AG10803 (cell line): Measurements from ENCODE around the gene RNU7-1.

ENCODE experiments used
- DNase-seq: peaks from one replicate; pipeline ENCODE4 v3.0.0; 2010; ENCODE audit warnings: low read depth
- H3K4me3 ChIP-seq: 2 replicates; pipeline ENCODE4 v1.5.1; 2011; ENCODE audit warnings: mild to moderate bottlenecking, low read length, control low read depth
- TF ChIP-seq, protein P1 (sequence below): conservative IDR thresholded peaks from 2 replicates; pipeline ENCODE4 v1.5.1; 2011; ENCODE audit warnings: mild to moderate bottlenecking, low read length, control low read depth, inconsistent platforms

The RNU7-1 gene

DNA sequence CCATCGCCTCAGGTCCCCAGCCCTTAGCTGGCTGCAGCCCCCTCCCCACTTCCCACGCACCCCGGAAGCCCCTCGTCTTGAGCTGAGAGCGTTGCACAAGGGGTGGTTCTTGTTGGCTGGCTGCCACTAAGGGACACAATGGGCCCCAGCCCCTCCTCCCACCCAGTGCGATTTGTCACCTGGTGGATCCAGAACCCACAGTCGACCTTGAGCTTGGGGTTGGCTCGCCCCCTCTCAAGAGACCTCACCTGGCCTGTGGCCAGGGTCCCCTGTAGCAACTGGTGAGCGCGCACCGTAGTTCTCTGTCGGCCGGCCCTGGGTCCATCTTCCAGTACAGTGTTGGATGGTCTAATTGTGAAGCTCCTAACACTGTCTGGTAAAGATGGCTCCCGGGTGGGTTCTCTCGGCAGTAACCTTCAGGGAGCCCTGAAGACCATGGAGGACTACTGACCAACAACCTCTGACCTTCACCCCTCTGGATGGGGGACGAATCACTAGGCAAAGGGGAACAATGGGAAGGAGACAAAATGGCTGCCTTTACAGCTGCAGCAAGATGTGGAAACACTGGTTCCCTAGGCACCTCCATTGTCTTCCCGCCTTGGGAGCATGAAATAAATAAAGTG is 20.3 kb downstream of the RNU7-1 start:
- no peak overlapping the region for H3K4me3 ChIP-seq
- TF ChIP-seq, protein P1, sequence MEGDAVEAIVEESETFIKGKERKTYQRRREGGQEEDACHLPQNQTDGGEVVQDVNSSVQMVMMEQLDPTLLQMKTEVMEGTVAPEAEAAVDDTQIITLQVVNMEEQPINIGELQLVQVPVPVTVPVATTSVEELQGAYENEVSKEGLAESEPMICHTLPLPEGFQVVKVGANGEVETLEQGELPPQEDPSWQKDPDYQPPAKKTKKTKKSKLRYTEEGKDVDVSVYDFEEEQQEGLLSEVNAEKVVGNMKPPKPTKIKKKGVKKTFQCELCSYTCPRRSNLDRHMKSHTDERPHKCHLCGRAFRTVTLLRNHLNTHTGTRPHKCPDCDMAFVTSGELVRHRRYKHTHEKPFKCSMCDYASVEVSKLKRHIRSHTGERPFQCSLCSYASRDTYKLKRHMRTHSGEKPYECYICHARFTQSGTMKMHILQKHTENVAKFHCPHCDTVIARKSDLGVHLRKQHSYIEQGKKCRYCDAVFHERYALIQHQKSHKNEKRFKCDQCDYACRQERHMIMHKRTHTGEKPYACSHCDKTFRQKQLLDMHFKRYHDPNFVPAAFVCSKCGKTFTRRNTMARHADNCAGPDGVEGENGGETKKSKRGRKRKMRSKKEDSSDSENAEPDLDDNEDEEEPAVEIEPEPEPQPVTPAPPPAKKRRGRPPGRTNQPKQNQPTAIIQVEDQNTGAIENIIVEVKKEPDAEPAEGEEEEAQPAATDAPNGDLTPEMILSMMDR, result no peak
- DNase-seq, result no peak

DNA sequence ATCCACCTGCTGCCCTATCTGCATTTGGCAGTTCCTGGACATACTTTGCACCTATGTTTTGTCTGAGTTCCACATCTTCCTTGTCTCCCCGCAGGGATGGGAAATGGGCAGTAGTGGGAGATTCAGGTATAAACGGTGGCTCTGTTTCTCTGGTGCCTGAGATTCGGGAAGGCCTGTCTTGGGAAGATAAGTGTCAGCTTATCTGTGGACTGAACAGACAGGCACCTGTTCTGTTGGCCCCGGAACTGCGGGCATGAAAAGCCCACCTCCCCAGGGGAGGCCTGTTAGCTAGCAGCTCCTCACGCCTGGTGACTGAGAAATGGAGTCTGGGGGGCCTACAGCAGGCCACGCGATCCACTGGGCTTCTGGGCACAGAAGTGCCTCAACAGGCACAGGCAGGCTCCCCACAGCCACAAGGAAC is 21.0 kb downstream of the RNU7-1 start:
- no peak overlapping the region for H3K4me3 ChIP-seq
- DNase-seq, result no peak
- TF ChIP-seq, protein P1, result no peak

DNA sequence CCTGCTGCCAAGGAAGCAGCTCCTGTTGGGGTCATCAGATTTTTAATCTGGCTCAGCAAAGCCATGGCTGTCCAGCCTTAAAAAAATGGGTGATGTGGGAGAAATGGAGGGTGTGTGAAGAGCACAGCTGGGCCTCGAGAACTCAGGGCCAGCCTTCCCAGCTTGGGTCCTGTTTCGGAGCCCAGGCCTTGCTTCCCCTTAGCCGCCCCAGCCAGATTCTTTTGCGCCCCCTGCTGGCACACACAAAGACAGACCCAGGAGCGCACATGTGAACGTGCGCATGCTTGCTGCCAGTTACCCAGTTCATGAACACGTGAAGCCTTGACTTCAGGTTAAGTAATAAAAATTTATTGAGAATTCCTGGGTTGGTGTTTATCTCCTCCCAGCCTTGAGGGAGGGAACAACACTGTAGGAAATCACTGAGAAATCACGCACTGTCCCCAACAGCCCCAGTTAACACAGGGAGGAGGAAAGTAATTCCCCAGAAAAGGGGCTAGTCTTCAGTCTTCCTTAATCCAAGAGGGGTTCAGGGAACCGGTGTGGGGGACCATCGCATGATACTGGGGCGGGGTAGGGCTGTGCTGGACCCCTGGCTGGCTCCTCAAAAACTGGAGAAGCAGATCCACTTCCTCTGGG is 21.5 kb downstream of the RNU7-1 start:
- TF ChIP-seq, protein P1, result peak; percentile 79
- peak; percentile 85 for DNase-seq
- H3K4me3 ChIP-seq, result no peak overlapping the region

DNA sequence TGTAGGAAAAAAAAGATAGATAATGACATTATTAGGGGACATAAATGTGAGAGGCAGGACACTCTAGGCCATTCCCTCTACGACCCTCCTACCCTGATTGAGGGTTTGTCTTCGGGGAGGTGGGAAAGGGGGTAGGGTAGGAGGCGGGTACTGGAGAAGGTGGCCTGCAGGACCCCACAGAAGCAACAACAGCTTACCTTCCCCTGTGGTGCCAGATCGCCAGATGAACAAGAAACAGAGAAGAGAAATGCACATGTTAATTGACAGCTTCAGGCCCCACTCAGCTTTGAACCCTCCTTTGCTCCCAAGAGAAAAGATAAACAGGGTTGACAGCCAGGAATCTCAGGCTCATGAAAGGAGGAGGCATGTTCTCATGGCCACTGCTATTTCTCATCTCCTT is 22.1 kb downstream of the RNU7-1 start:
- H3K4me3 ChIP-seq, result no peak overlapping the region
- DNase-seq, result no peak
- TF ChIP-seq, protein P1, result no peak

DNA sequence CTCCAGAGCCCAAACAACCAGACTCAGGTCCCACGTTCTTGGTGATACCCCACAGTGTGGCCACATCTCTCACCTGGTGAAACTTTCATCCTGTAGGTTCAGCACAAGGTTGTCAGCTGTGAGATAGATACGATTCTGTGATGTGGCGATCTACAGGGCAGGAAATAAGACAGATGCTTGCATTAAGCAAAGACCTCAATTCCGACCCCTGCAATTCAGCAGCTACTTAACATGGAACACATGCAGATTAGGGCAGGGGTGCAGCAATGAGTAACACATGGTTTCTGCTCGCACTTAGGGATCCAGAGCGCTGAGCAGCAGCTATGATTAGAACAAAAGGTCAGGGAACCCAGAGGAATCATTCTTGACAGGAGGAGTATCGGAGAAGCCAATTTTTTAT is 22.7 kb downstream of the RNU7-1 start:
- no peak for DNase-seq
- TF ChIP-seq, protein P1, result no peak
- no peak overlapping the region for H3K4me3 ChIP-seq

DNA sequence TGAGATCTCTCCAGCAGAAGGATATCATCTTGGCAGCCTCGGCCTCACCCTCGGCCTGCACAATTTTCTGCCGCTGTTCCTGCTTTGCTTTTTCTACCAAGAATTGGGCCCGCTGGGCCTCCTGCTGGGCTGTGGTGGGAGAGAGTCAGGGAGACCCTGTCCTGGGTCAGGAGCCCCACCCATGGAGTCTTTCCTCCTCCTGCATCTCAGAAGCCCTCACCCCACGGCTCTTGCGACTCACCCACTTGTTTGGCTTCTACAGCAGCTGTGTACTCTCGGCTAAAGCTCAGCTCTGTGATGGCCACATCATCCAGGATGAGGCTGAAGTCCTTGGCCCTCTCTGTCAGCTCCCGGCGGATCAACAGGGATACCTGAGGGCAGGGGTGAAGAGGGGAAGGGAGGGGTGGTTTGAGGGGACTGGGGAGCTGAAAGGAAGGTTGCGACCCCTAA is 24.1 kb downstream of the RNU7-1 start:
- no peak for DNase-seq
- TF ChIP-seq, protein P1, result no peak
- H3K4me3 ChIP-seq, result no peak overlapping the region

DNA sequence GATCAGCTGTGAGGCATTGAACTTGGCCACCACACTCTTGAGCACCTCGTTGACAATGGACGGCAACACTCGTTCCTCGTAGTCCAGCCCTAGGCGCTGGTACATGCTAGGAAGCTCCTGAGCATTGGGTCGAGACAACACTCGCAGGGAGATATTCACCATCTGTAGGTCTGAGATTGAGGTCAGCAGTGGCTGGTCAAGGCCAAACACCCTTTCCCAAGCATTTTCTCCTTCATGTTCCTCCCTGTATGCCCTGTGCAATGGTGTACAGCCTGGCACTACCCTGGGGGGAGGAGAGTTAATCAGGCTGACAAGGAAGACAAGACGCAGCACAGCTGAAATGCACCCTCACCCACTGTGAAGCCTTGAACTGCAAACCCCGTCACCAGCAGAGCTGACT is 24.8 kb downstream of the RNU7-1 start:
- peak overlapping the region; percentile 4 for H3K4me3 ChIP-seq
- no peak for DNase-seq
- TF ChIP-seq, protein P1, result no peak
